GM13976 (cell line): ENCODE results near the gene COPB2.

Experiments used
- DNase-seq: peaks from one replicate; pipeline ENCODE4 v3.0.0; 2012; ENCODE audit warnings: low spot score
- in situ Hi-C: fragments of 300-500 bp; cut with MboI; formaldehyde crosslinking; loops from one replicate; pipeline ENCODE4 v1.12.0; 2022; ENCODE audit warnings: low sequenced_read_pairs, mixed read lengths, inconsistent platforms; ENCODE audit not compliant: unreplicated experiment
- TF ChIP-seq, protein P1 (sequence below): IDR thresholded peaks from 2 replicates; pipeline ENCODE4 v1.5.1; 2012; ENCODE audit warnings: borderline replicate concordance, mild to moderate bottlenecking; ENCODE audit not compliant: insufficient read depth; ENCODE audit errors: extremely low read depth, missing control alignments, control extremely low read depth

COPB2 gene

DNA sequence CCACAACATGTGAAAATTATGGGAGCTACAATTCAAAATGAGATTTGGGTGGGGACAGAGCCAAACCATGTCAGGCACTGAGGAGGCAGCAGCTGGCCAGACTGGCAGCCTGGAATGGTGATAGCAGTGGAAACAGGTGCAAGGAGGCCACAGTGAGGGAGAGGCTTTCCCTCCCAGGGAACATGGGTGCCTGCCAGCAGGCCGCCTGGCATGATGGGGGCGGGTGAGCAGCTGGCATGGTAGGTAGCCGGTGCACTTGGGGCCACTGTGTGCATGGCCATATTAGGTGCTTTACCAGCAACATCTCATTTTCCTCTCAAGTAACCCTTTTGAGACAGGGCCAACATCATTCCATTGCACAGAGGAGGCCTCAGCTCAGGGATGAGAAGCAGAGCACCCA, 63.9 kb downstream of the COPB2 start:
- in situ Hi-C loops, result no loop called here
- TF ChIP-seq, protein P1, sequence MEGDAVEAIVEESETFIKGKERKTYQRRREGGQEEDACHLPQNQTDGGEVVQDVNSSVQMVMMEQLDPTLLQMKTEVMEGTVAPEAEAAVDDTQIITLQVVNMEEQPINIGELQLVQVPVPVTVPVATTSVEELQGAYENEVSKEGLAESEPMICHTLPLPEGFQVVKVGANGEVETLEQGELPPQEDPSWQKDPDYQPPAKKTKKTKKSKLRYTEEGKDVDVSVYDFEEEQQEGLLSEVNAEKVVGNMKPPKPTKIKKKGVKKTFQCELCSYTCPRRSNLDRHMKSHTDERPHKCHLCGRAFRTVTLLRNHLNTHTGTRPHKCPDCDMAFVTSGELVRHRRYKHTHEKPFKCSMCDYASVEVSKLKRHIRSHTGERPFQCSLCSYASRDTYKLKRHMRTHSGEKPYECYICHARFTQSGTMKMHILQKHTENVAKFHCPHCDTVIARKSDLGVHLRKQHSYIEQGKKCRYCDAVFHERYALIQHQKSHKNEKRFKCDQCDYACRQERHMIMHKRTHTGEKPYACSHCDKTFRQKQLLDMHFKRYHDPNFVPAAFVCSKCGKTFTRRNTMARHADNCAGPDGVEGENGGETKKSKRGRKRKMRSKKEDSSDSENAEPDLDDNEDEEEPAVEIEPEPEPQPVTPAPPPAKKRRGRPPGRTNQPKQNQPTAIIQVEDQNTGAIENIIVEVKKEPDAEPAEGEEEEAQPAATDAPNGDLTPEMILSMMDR, result no peak
- no peak for DNase-seq

DNA sequence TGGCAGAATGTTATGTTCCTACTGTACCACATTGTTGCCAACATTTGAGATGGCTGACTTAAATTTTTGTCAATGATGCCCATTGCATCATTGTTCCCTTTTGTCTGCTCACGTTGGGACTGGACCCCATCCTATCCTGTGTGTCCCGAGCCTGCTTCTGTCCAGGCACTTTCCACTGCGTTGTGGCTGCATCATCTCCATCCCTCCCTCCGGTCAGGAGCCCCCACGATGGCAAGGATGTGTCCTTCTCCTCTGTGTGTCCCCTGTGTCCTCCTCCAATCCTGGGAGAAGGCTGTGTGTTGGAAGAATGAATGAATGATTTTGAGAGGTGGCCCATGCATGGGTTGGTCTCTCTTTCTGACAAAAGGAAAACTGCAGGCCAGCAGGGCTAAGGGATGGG, 65.0 kb downstream of the COPB2 start:
- TF ChIP-seq, protein P1, result no peak
- DNase-seq, result no peak
- in situ Hi-C loops, result no loop called here

DNA sequence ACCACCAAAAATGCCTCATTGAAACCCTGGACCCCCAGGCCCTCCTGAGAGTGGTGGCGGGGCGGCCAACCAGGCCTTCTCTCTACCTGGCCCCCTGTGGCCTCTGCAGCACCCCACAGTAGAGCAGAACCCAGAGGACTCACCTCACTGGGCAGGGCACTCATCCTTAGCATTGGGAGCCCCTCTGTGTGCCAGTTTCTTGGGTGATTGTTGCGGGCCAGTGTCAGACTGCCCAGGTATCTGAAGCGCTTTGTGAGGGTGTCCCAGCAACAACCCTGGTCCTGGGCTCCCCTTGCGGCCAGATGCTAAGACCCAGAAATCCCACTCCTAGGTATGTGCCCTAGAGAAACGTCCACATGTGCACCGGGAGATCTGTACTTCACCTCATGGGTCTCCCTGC, 66.3 kb downstream of the COPB2 start:
- no peak for DNase-seq
- TF ChIP-seq, protein P1, result no peak
- in situ Hi-C loops, result no loop called here

DNA sequence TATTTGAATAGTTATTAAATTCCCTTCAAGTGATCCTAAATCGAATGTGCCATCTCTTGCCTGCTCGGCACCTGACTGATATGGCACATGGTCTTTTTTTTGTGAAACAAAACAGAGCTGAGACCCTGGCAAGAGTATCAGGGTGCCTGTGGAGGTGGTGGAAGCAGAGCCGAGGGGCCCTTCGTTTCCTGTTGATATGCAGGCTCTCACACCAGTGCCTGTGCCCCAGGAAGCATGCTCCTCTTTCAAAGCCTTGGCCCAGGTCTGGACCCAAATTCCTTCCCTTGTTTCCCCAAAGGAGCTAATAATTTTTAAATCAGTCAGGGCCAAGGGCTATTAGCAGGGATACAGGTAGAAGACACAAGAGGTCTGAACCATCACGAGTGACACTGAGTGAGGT, 67.1 kb downstream of the COPB2 start:
- in situ Hi-C loops, result no loop called here
- TF ChIP-seq, protein P1, result no peak
- no peak for DNase-seq

DNA sequence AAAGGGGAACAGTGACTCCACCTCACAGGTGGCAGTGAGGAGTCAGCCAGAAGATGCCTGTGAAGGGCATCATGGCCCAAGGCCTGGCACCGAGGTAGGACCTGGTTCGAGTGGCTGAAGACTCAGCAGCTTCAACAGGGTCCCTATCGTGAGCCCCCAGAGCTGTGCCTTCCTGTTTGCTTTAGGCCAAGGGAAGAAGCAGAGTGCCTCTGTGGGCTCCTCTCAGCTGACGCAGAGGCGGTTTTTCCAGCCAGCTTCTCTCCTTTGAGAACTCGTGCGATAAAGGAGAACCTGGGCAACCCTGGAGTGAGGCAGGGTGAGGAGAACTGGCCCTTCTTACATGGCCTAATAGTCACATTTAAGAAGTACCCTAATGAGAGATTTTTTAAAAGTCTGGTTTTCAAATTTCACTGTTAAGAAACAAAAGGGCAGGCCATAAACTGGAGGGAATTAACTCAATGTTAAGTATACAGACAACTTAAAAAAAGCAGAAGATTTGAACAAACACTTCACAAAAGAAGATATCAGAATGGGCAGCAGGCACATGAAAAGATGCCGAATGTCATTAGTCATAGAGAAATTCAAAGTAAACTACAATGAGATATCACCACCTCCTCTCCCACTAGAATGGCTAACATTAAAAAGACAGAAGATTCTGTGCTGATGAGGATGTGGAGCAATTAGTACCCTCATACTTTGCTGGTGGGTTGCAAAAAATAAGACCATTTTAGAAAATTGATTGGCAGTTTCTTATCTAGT, 68.7 kb downstream of the COPB2 start:
- DNase-seq, result no peak
- TF ChIP-seq, protein P1, result no peak
- in situ Hi-C loops, result no loop called here

DNA sequence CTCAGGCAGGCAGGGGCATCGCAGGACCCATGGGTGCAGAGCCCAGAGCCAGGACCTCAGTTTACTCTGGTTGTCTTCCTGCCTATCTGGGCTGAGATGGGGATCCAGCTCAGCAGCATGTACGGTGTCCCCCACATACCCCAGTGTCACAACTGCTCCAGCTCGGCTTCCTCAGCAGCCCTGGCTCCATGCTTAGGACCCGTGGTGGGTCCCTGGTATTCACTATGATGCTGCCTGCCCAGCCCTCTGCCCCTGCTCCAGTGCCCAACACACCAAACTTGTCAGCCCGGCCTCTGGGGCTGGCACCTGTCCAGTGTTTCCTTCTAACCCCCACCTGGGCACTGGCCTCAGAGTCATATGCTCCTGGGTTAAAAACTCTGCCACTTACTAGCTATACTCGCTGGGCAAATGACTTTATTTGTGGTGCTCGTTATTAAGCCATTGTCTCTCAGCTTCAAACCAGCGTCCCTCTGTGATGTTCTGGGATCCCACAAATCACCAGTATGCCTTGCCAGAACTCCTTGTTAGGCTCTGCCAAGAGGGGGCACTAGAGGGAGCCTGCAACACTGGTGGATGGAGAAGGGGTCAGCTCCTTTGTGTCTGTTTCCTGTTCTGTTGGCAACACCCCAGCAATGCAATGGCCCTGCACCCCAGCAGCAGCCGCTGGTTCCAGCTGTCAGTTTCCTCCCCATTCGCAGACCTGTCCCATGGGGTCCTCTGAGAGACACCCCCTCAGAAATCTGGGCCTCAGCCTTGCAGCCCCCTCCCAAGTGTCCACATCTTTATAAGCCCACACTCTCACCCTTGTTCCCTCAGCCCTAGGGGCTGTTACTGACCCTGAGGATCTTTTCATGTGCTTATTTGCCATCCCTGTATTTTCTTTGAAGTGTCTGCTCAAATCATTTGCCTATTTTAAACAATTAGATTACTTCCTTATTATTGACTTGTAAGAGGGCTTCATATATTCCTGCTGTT, 69.7 kb downstream of the COPB2 start:
- TF ChIP-seq, protein P1, result no peak
- DNase-seq, result no peak
- in situ Hi-C loops, result loop anchor here (10.0 kb wide), 1 partner anchor 385 kb away; no protein-coding TSS in a partner anchor
